GM19238 (cell line): ENCODE results near the gene MYO19.
"Not testable (repeated sequence)": the region's sequence is repeated elsewhere in the genome, so short reads cannot be mapped to it uniquely, and the experiment has no call there.

ENCODE experiments used
- DNase-seq: peaks from one replicate; pipeline ENCODE4 v3.0.0; 2011; ENCODE audit warnings: low spot score; ENCODE audit not compliant: insufficient read length

Gene MYO19

DNA sequence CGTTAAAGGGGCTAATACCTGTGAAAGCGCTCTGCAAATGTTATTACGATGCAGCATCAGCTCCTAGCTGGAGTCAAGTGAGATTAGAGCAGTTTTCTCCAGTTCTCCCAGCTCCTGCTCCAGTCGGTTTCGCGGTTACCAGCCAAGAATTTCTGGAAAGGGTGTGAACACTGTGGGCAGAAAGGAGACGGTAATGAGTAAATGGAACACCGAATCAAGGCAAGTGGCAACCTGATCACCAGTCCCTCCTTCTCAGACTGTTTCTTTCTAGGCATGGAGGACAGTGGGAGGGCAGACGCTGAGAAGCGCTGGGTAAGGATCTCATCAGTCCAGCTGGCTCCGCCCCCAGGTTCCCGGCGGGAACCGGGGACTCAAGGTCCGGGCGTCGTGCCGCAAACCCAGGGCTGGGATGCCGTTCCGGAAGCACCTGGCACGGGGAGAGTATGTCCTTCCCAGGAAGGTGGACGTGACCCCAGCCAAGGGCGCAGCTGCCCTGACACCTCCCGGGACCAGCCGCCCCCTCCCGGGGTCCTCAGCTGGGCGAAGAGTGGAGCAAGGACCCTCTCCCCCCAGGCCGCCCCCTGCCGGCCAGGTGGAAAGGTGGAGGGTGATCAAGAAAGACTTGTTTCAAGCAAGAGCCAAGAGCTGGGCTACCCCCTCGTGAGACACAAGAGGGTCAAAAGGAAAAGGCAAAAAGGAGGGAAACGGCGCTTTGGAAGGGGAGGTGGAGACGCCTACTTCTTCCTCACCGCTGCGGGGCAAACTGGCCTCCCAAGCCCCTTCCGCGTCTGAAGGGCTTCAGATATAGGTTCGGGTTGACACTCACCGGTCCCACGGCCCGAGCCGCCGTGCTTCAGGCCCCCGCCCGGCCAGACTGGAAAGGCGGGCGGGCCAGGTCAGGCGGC lies 481 bp downstream of the MYO19 start:
- DNase-seq, result peak; percentile 30

DNA sequence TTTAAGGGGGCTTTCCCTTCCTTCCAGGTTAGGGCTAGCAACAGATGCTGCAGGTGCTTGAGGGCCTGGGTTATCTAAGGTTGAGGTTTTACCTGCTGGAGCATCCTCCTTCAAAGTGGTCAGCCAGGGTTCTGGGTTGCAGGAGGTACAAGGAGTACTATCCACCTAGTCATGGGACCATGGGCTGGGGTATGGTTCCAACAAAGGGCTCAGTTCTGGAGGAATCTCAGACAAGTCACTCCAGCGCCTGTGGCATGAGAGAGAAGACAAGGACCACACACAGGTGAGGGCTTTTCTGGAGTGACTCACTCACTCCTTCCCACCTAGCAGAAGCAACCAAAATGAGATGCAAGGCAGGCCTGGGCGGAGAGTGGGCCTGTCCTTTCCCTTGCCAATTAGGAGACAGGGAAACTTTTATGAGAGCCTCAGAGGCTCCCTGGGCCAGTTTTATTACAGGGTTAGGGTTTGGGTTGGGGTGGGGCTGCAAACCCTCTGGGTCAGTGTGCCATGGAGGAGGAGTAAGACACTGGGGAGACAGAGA lies 2.2 kb downstream of the MYO19 start:
- no peak for DNase-seq

GRCh38 chr17:36529121-36529520 lies 5.5 kb downstream of the MYO19 start:
- DNase-seq, result no peak

- DNase-seq, result no peak
These were observed 6.9 kb downstream of the MYO19 start for GRCh38 chr17:36527621-36528250.

DNA sequence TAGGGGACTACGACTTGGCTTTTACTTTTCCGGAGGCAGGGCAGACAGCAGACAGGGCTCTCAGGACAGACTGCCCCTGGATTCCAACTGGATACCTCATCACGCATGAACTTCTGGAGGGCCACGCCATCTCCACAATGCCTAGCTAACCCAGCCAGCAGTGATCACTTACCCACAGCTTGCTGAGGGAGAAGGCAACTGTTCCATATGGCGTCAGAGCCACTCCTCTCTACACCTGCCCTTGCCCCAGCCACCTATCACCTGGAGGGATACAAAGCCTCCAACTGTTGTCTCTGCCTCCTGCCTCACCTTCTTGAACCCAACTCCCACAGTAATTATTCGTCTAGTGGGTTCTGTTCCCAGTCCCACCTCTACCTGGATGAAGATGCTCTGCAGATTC lies 8.8 kb downstream of the MYO19 start:
- no peak for DNase-seq

DNA sequence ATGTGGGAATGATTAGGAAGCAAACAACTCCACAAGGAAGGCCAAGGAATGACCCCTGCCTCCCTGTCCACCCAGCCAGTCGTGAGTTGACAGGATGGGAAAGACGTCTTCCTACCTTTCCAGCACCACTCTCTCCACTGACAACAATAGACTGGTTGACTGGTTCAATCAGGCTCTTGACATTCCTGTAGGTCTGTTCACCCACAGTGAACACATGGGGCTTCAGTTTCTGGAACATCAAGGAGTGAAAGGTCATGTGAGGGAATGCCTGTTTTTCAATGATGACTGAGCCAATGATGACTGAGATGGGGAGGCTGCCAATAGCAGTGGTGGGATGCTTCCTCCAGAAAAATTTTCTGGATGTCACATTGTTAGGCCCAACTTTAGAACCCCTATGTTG lies 9.6 kb downstream of the MYO19 start:
- DNase-seq, result no peak

GRCh38 chr17:36524428-36524876 lies 10.2 kb downstream of the MYO19 start:
- DNase-seq, result no peak

GRCh38 chr17:36523113-36523512 lies 11.6 kb downstream of the MYO19 start:
- no peak for DNase-seq

DNA sequence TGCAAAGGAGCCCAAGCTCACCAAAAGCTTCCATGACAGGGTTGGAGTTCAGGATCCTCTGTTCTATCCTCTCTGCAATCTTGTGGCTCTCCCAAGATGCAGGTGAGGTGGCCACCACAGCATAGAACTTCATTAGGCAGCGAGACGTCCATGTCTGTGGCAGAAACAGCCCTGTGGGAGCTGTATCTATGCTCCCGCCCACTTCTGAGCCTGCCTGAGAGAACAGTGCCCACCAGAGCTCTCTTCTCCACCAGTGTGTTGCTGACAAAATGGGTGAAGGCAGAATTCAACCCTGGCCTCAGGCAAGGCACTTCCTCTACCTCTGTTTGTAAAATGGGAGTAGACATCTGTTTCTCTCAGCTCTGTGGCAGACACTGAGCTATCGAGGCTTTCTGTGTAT lies 18.8 kb downstream of the MYO19 start:
- no peak for DNase-seq

- no peak for DNase-seq
These were observed 19.8 kb downstream of the MYO19 start for GRCh38 chr17:36514856-36515255.

GRCh38 chr17:36512641-36513040 lies 22.0 kb downstream of the MYO19 start:
- no peak for DNase-seq

GRCh38 chr17:36511216-36511615 lies 23.5 kb downstream of the MYO19 start:
- no peak for DNase-seq

DNA sequence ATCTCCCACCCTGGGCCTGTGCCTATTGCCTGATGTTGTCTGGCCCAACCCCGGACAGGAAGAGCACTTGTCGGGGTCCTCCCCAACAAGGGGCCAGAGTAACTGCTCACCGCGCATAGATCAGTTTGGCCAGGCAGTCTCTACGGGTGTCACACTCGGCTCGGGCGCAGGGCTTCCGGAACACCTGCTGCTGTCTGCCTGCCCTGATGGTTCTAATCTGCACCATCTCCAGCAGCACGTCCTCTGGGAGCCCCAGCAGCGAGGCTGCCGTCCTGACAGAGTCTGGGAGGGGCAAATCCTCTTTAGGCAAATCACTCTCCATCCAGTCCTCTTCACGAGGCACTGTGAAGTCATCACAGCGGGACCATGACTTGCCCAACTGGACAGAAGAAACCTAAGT lies 24.0 kb downstream of the MYO19 start:
- DNase-seq, result no peak

DNA sequence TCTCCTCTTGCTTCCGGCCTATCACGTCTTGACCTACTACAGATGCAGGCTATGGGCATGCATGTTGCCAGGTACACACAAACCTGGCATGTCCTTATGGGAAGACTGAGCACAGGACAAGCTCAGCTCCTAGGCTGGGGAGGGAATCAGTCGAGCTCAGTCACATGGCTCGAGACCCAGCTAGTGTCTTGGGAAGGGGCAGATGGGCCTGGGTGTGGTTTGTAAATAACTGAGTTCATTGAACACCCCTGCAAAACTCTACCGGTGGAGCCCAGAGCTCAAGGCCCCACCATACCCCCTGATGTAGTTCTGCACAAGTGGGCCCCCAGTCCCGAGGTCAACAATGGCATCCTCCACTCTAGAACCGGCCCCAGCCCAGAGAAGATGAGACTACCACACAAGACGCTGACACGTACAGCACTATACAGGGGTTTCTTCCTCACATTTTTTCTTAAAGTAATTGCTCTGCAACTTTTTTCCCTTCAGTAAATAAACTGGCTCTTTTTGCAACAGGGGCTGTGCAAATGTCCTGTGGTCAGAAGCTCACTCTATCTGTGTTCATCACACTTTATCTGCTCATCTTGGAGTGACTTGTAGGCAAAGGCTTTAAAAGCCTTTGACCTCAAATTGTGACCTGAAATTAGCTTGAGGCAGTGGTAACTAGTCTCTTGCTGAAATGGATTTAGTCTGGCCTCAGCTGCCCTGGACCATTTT lies 25.2 kb downstream of the MYO19 start:
- DNase-seq, result no peak

DNA sequence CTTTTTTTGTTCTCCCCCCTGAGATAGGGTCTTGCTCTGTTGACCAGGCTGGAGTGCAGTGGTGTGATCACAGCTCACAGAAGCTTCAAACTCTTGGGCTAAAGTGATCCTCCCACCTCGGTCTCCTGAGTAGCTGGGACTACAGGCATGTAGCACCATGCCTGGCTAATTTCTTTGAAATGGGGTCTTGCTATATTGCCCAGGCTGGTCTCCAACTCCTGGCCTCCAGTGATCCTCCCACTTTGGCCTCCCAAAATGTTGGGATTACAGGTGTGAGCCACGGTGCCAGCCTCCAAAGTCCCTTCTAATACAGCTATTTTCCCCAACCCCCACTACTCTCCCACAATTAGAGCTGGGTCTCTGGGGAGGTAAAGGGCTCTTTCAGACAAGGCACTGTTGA lies 26.2 kb downstream of the MYO19 start:
- DNase-seq, result not testable (repeated sequence)

DNA sequence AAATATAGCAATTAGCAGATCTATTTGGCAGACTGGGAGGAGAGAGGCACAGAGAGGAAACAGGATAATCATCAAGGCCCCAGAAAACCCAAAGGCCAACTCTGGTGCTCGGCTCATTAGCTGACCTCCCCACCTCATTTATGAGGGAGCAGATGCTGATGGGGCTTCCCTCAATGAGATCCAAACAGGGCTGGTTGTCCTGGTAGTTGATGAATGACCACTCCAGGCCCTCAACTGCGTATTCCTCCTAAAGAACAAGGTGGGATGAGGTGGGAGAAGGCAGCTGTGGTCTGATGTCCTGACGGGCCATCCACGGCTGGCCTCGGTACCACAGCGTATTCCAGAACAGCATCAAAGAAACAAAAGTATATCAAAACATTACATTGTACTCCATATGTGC lies 27.4 kb downstream of the MYO19 start:
- no peak for DNase-seq

GRCh38 chr17:36506831-36507230 lies 27.8 kb downstream of the MYO19 start:
- DNase-seq, result no peak

- DNase-seq, result no peak
These were observed 28.3 kb downstream of the MYO19 start for GRCh38 chr17:36506249-36506826.

GRCh38 chr17:36505171-36505570 lies 29.5 kb downstream of the MYO19 start:
- DNase-seq, result no peak

GRCh38 chr17:36504156-36504545 lies 30.5 kb downstream of the MYO19 start:
- no peak for DNase-seq

DNA sequence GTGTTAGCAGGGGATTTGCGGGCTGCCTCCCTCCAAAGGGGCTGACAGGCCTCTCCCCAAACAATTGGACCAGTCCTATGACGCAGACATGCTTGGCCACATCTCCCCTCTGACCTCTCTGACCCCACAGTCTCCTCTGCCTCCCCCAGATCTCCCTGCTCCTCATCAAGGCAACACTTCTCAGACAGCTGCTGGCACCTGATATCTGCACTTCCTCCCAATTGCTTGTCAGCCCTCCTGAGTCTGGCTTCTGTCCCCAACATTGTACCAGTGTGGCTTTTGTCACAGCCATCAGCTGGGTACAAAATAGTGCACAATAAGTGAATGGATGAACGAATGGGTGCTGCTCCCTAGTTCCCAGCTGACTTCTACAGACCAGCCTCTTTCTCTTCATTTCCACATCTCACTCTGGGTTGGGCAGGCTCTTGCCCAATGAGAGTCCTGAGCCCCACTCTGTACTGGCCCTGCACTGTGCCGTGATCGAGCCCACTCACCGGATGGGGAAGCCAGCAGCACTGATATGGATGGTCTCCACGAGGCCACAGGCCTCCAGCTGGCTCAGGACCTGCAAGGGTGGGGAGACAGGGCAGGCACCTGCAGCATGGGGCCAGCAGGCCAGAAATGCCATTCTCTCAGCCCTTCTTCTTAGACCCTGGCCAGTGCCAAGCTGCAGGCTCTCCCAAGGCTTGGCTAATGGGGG lies 31.1 kb downstream of the MYO19 start:
- DNase-seq, result no peak
